Measurements from ENCODE around the gene PLCD3. TPM values are rescaled to one million over a fixed set of nuclear protein-coding genes. Genes with fewer than 3 reads are reported as not detected.

PLCD3 gene
- total and polyA plus RNA-seq, 10 of the 15 experiments (the other 5 are each of a cell fraction or from before 2014, with no cell fraction given): 0.02 to 1.6 (median 0.44) TPM

DNA sequence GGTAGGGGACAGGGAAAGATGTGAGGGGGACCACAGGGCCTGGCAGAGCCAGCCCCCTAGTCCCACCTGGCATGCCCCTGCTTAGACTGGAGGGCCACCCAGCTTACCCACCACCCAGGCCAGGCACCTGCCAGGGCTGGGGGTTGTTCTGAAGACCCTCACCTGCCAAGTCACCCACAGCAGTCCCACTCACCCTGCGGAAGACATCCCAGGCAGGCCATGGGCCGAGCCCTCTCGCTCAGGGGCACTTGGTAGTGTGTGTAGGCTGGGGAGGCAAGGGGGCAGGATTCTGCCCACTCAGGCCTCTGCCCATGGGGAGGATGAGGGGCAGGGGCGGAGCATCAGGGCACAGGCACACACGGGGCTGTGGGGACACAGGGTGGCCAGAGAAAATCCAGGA lies 4.0 kb downstream of the PLCD3 start:
- Histone ChIP-seq H2AFZ (ENCODE audit: control insufficient read depth, low read depth, low read length) (no peak overlapping the region), H3K4me1 (ENCODE audit: control insufficient read depth, insufficient read depth, low read length) (no peaks in the 10 kb centered on the region), H3K36me3 (ENCODE audit: control insufficient read depth in 2 of 2, insufficient read depth in 2 of 2, low read length in 1 of 2) (no peaks in the 10 kb centered on the region), H3K4me2 (ENCODE audit: control insufficient read depth, insufficient read depth) (no peak overlapping the region), H3K79me2 (ENCODE audit: control insufficient read depth, insufficient read depth, low read length) (no peaks in the 10 kb centered on the region), H3K9ac (ENCODE audit: control insufficient read depth, insufficient read depth, low read length) (no peak overlapping the region), H3K27ac (ENCODE audit: control insufficient read depth, insufficient read depth) (no peak overlapping the region), H4K20me1 (ENCODE audit: control insufficient read depth, insufficient read depth) (no peaks in the 10 kb centered on the region), H3K4me3 (no peak overlapping the region), H3K9me3 (replicated peaks; ENCODE audit: control insufficient read depth, insufficient read depth, low read length) (no peaks in the 10 kb centered on the region), H3K27me3 (replicated peaks in 1 of 2; ENCODE audit: control insufficient read depth in 2 of 2, insufficient read depth in 2 of 2, low read length in 1 of 2) (no peaks in the 10 kb centered on the region)
- intact Hi-C loops (cut with micrococcal nuclease; ENCODE audit: unreplicated experiment): no loop called here
- RAD21 ChIA-PET (ENCODE audit: unreplicated experiment): no interaction called here
- in situ Hi-C loops (cut with MboI): loop anchor here (10.0 kb wide), 1 partner anchor 354 kb away; no protein-coding TSS in a partner anchor
- DNase-seq (ENCODE audit: low read depth, low spot score) (no peak), FAIRE-seq (no peak), ATAC-seq (no peak)
- POLR2A ChIA-PET: interaction anchor here (0.5 kb wide), 1 partner anchor 27 kb away, joined by 6 read pairs; no protein-coding TSS in a partner anchor
- SMC1A ChIA-PET (ENCODE audit: uncharacterized antibody, unreplicated experiment): no interaction called here
- WGBS (ENCODE audit: insufficient coverage, insufficient replicate concordance, low lambda C conversion rate, missing lambda C conversion rate): 42% methylated on average over 5 of the region's 5 CpGs
- CTCF ChIA-PET: interaction anchor here (9.4 kb wide), 1 partner anchor 208 kb away, joined by 82 read pairs; no protein-coding TSS in a partner anchor
- BruUV-seq (replicated peaks): no TSS peak
- no peak for TF ChIP-seq NFYA (IDR thresholded peaks at IDR 0.05; ENCODE audit: borderline replicate concordance, low read depth, low read length)
- TF ChIP-seq, protein P1, sequence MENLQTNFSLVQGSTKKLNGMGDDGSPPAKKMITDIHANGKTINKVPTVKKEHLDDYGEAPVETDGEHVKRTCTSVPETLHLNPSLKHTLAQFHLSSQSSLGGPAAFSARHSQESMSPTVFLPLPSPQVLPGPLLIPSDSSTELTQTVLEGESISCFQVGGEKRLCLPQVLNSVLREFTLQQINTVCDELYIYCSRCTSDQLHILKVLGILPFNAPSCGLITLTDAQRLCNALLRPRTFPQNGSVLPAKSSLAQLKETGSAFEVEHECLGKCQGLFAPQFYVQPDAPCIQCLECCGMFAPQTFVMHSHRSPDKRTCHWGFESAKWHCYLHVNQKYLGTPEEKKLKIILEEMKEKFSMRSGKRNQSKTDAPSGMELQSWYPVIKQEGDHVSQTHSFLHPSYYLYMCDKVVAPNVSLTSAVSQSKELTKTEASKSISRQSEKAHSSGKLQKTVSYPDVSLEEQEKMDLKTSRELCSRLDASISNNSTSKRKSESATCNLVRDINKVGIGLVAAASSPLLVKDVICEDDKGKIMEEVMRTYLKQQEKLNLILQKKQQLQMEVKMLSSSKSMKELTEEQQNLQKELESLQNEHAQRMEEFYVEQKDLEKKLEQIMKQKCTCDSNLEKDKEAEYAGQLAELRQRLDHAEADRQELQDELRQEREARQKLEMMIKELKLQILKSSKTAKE (IDR thresholded peaks at IDR 0.05; ENCODE audit: low read depth, poor library complexity, severe bottlenecking): no peak
- no peak for TF ChIP-seq HCFC1 (IDR thresholded peaks at IDR 0.05; ENCODE audit: low read length)
- TF ChIP-seq, protein P2, sequence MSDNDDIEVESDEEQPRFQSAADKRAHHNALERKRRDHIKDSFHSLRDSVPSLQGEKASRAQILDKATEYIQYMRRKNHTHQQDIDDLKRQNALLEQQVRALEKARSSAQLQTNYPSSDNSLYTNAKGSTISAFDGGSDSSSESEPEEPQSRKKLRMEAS (IDR thresholded peaks at IDR 0.05; ENCODE audit: low read depth, low read length): no peak
- TF ChIP-seq NRF1 (conservative IDR thresholded peaks at IDR 0.05; ENCODE audit: low read depth, low read length): no peak
- TF ChIP-seq, protein P3, sequence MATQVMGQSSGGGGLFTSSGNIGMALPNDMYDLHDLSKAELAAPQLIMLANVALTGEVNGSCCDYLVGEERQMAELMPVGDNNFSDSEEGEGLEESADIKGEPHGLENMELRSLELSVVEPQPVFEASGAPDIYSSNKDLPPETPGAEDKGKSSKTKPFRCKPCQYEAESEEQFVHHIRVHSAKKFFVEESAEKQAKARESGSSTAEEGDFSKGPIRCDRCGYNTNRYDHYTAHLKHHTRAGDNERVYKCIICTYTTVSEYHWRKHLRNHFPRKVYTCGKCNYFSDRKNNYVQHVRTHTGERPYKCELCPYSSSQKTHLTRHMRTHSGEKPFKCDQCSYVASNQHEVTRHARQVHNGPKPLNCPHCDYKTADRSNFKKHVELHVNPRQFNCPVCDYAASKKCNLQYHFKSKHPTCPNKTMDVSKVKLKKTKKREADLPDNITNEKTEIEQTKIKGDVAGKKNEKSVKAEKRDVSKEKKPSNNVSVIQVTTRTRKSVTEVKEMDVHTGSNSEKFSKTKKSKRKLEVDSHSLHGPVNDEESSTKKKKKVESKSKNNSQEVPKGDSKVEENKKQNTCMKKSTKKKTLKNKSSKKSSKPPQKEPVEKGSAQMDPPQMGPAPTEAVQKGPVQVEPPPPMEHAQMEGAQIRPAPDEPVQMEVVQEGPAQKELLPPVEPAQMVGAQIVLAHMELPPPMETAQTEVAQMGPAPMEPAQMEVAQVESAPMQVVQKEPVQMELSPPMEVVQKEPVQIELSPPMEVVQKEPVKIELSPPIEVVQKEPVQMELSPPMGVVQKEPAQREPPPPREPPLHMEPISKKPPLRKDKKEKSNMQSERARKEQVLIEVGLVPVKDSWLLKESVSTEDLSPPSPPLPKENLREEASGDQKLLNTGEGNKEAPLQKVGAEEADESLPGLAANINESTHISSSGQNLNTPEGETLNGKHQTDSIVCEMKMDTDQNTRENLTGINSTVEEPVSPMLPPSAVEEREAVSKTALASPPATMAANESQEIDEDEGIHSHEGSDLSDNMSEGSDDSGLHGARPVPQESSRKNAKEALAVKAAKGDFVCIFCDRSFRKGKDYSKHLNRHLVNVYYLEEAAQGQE (IDR thresholded peaks at IDR 0.05; ENCODE audit: low read depth, low read length): no peak
- TF ChIP-seq STAT3 (IDR thresholded peaks at IDR 0.05; ENCODE audit: low read depth, low read length): no peak
- no peak for TF ChIP-seq PAX5 (IDR thresholded peaks at IDR 0.05; ENCODE audit: borderline replicate concordance, low read depth, low read length)
- no peak for TF ChIP-seq BMI1 (IDR thresholded peaks at IDR 0.05; ENCODE audit: borderline replicate concordance)
- TF ChIP-seq ZSCAN29 (IDR thresholded peaks at IDR 0.05): no peak
- TF ChIP-seq TARDBP (IDR thresholded peaks at IDR 0.05; ENCODE audit: borderline replicate concordance): no peak
- no peak for TF ChIP-seq MXI1 (IDR thresholded peaks at IDR 0.05; ENCODE audit: low read depth, low read length)
- TF ChIP-seq MTA2 (IDR thresholded peaks at IDR 0.05; ENCODE audit: low read depth): no peak
- no peak for TF ChIP-seq SPI1 (IDR thresholded peaks at IDR 0.05; ENCODE audit: borderline replicate concordance, insufficient read depth, low read depth, low read length)
